Measurements from ENCODE around the gene TTLL4. TPM values are rescaled to one million over a fixed set of nuclear protein-coding genes. Genes with fewer than 3 reads are reported as not detected.

The TTLL4 gene
- total and polyA plus RNA-seq, 2 donors (not counting 1 experiment from before 2014, with no cell fraction given), result 21.2 to 33.8 TPM

GRCh38 chr2:218721488-218721887 is 10.9 kb downstream of the TTLL4 start:
- Histone ChIP-seq H3K27ac (ENCODE audit: low read length in 2 of 2) (no peak overlapping the region), H3K4me1 (ENCODE audit: control insufficient read depth in 2 of 2, insufficient read depth in 2 of 2, low read length in 2 of 2) (no peaks in the 10 kb centered on the region), H3K4me3 (ENCODE audit: control extremely low read depth in 1 of 5, extremely low read depth in 1 of 5, insufficient read depth in 1 of 5, low read depth in 2 of 5, low read length in 4 of 5) (no peak overlapping the region), H3K4me2 (replicated peaks; ENCODE audit: low read depth, low read length, poor library complexity, severe bottlenecking) (no peak overlapping the region), H3K27me3 (replicated peaks in 1 of 4; ENCODE audit: control extremely low read depth in 1 of 4, control insufficient read depth in 3 of 4, insufficient read depth in 4 of 4, low read length in 3 of 4) (no peaks in the 10 kb centered on the region), H4K20me1 (ENCODE audit: control insufficient read depth, insufficient read depth, low read length, poor library complexity, severe bottlenecking) (no peaks in the 10 kb centered on the region), H3K79me2 (ENCODE audit: control insufficient read depth, insufficient read depth, low read length) (peaks cover 45% of the 10 kb centered on the region), H3K9ac (ENCODE audit: low read length) (no peak overlapping the region), H3K9me3 (ENCODE audit: control extremely low read depth in 1 of 3, control insufficient read depth in 2 of 3, insufficient read depth in 1 of 3, low read length in 2 of 3) (peaks cover 0 to 16% (median 7%) of the 10 kb centered on the region in 3 donors), H2AFZ (ENCODE audit: insufficient read depth, low read depth, low read length, poor library complexity, severe bottlenecking) (no peak overlapping the region), H3K36me3 (replicated peaks in 1 of 2; ENCODE audit: control extremely low read depth in 1 of 2, control insufficient read depth in 1 of 2, extremely low read depth in 1 of 2, insufficient read depth in 2 of 2, low read length in 1 of 2) (peaks cover 1 to 3% of the 10 kb centered on the region in 2 experiments)
- ATAC-seq (ENCODE audit: low read depth) (no peak), DNase-seq (no peak)
- intact Hi-C loops (cut with micrococcal nuclease), result no loop called here
- TF ChIP-seq EZH2 (IDR thresholded peaks at IDR 0.05; ENCODE audit: borderline replicate concordance, insufficient read depth, low read depth, low read length, poor library complexity, severe bottlenecking), result no peak
- TF ChIP-seq, protein P1, sequence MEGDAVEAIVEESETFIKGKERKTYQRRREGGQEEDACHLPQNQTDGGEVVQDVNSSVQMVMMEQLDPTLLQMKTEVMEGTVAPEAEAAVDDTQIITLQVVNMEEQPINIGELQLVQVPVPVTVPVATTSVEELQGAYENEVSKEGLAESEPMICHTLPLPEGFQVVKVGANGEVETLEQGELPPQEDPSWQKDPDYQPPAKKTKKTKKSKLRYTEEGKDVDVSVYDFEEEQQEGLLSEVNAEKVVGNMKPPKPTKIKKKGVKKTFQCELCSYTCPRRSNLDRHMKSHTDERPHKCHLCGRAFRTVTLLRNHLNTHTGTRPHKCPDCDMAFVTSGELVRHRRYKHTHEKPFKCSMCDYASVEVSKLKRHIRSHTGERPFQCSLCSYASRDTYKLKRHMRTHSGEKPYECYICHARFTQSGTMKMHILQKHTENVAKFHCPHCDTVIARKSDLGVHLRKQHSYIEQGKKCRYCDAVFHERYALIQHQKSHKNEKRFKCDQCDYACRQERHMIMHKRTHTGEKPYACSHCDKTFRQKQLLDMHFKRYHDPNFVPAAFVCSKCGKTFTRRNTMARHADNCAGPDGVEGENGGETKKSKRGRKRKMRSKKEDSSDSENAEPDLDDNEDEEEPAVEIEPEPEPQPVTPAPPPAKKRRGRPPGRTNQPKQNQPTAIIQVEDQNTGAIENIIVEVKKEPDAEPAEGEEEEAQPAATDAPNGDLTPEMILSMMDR (IDR thresholded peaks at IDR 0.05), result no peak
- Mint-ChIP-seq H3K4me1 (peaks cover 3% of the 10 kb centered on the region), H3K9me3 (ENCODE audit: insufficient read depth) (no peaks in the 10 kb centered on the region), H3K4me3 (no peak overlapping the region), H3K27me3 (no peaks in the 10 kb centered on the region), H3K27ac (no peak overlapping the region)
- ChIA-PET CTCF (interaction anchor here (0.6 to 0.9 kb wide), 2 partner anchors 155 to 382 kb away, joined by 3 to 4 read pairs; no protein-coding TSS in a partner anchor), POLR2A (interaction anchor here (0.7 kb wide), 1 partner anchor 11 kb away, joined by 3 read pairs; the partner anchor contains the start of gene TTLL4)

GRCh38 chr2:218721934-218722333 is 11.3 kb downstream of the TTLL4 start:
- WGBS (ENCODE audit: insufficient coverage), result no CpG with 5 or more reads among the region's 2 CpGs
- Histone ChIP-seq H3K27me3 (replicated peaks in 1 of 4; ENCODE audit: control extremely low read depth in 1 of 4, control insufficient read depth in 3 of 4, insufficient read depth in 4 of 4, low read length in 3 of 4) (no peaks in the 10 kb centered on the region), H3K9ac (ENCODE audit: low read length) (no peak overlapping the region), H3K27ac (ENCODE audit: low read length in 2 of 2) (no peak overlapping the region), H3K4me2 (replicated peaks; ENCODE audit: low read depth, low read length, poor library complexity, severe bottlenecking) (no peak overlapping the region), H3K36me3 (replicated peaks in 1 of 2; ENCODE audit: control extremely low read depth in 1 of 2, control insufficient read depth in 1 of 2, extremely low read depth in 1 of 2, insufficient read depth in 2 of 2, low read length in 1 of 2) (peaks cover 1 to 3% of the 10 kb centered on the region in 2 experiments), H3K9me3 (ENCODE audit: control extremely low read depth in 1 of 3, control insufficient read depth in 2 of 3, insufficient read depth in 1 of 3, low read length in 2 of 3) (peaks cover 0 to 20% (median 10%) of the 10 kb centered on the region in 3 donors), H3K79me2 (ENCODE audit: control insufficient read depth, insufficient read depth, low read length) (peaks cover 46% of the 10 kb centered on the region), H4K20me1 (ENCODE audit: control insufficient read depth, insufficient read depth, low read length, poor library complexity, severe bottlenecking) (no peaks in the 10 kb centered on the region), H3K4me1 (ENCODE audit: control insufficient read depth in 2 of 2, insufficient read depth in 2 of 2, low read length in 2 of 2) (no peaks in the 10 kb centered on the region), H3K4me3 (ENCODE audit: control extremely low read depth in 1 of 5, extremely low read depth in 1 of 5, insufficient read depth in 1 of 5, low read depth in 2 of 5, low read length in 4 of 5) (no peak overlapping the region), H2AFZ (ENCODE audit: insufficient read depth, low read depth, low read length, poor library complexity, severe bottlenecking) (no peak overlapping the region)
- ChIA-PET POLR2A (interaction anchor here (0.7 kb wide), 1 partner anchor 11 kb away, joined by 3 read pairs; the partner anchor contains the start of gene TTLL4), CTCF (interaction anchor here (0.6 to 0.9 kb wide), 2 partner anchors 154 to 382 kb away, joined by 3 to 4 read pairs; no protein-coding TSS in a partner anchor)
- Mint-ChIP-seq H3K4me1 (peaks cover 3% of the 10 kb centered on the region), H3K9me3 (ENCODE audit: insufficient read depth) (no peaks in the 10 kb centered on the region), H3K27ac (no peak overlapping the region), H3K4me3 (no peak overlapping the region), H3K27me3 (no peaks in the 10 kb centered on the region)
- ATAC-seq (ENCODE audit: low read depth), result no peak
- TF ChIP-seq, protein P1 (IDR thresholded peaks at IDR 0.05), result no peak
- no peak for TF ChIP-seq EZH2 (IDR thresholded peaks at IDR 0.05; ENCODE audit: borderline replicate concordance, insufficient read depth, low read depth, low read length, poor library complexity, severe bottlenecking)
- no peak for DNase-seq
- intact Hi-C loops (cut with micrococcal nuclease), result no loop called here
